Activated CD8-positive, alpha-beta memory T cell treated with anti-CD3 and anti-CD28 coated beads, Interleukin-2, amount 50 U/mL, for 1 hour (primary cell): ENCODE results near the gene FOXN3.

Source experiments
- DNase-seq: peaks from one replicate; pipeline ENCODE4 v3.0.0-alpha.2; 2020; ENCODE audit errors: extremely low read depth

Gene FOXN3

GRCh38 chr14:89382901-89383845 is 33.9 kb downstream of the FOXN3 start:
- DNase-seq: no peak

GRCh38 chr14:89382487-89382886 is 34.5 kb downstream of the FOXN3 start:
- no peak for DNase-seq

GRCh38 chr14:89379891-89380820 is 36.9 kb downstream of the FOXN3 start:
- no peak for DNase-seq

GRCh38 chr14:89379006-89379405 is 38.0 kb downstream of the FOXN3 start:
- no peak for DNase-seq

- no peak for DNase-seq
Observed at GRCh38 chr14:89378119-89378518, 38.9 kb downstream of the FOXN3 start.

GRCh38 chr14:89377544-89377943 is 39.5 kb downstream of the FOXN3 start:
- no peak for DNase-seq

GRCh38 chr14:89374908-89375307 is 42.1 kb downstream of the FOXN3 start:
- DNase-seq: no peak

GRCh38 chr14:89373185-89373584 is 43.8 kb downstream of the FOXN3 start:
- no peak for DNase-seq

GRCh38 chr14:89372512-89372883 is 44.5 kb downstream of the FOXN3 start:
- DNase-seq: no peak

- DNase-seq: no peak
Observed at GRCh38 chr14:89371585-89372511, 45.2 kb downstream of the FOXN3 start.

- DNase-seq: no peak
Observed at GRCh38 chr14:89370781-89371180, 46.3 kb downstream of the FOXN3 start.

GRCh38 chr14:89370381-89370780 is 46.7 kb downstream of the FOXN3 start:
- no peak for DNase-seq

- DNase-seq: no peak
Observed at GRCh38 chr14:89369656-89370055, 47.4 kb downstream of the FOXN3 start.

- no peak for DNase-seq
Observed at GRCh38 chr14:89368490-89369477, 48.2 kb downstream of the FOXN3 start.

GRCh38 chr14:89367779-89368120 is 49.3 kb downstream of the FOXN3 start:
- DNase-seq: no peak

- DNase-seq: no peak
Observed at GRCh38 chr14:89366864-89367778, 49.9 kb downstream of the FOXN3 start.

- peak; percentile 23 for DNase-seq
Observed at GRCh38 chr14:89365061-89365801, 51.8 kb downstream of the FOXN3 start.

- DNase-seq: no peak
Observed at GRCh38 chr14:89364316-89364715, 52.7 kb downstream of the FOXN3 start.

GRCh38 chr14:89360277-89360676 is 56.8 kb downstream of the FOXN3 start:
- DNase-seq: no peak
